GM12801 (cell line): ENCODE measurements around the gene USP11.

ENCODE experiments used
- TF ChIP-seq, protein P1 (sequence below): IDR thresholded peaks from one replicate; pipeline ENCODE4 v1.5.1; 2011; ENCODE audit warnings: control low read depth; ENCODE audit not compliant: insufficient read length; ENCODE audit errors: extremely low read depth

Gene USP11

DNA sequence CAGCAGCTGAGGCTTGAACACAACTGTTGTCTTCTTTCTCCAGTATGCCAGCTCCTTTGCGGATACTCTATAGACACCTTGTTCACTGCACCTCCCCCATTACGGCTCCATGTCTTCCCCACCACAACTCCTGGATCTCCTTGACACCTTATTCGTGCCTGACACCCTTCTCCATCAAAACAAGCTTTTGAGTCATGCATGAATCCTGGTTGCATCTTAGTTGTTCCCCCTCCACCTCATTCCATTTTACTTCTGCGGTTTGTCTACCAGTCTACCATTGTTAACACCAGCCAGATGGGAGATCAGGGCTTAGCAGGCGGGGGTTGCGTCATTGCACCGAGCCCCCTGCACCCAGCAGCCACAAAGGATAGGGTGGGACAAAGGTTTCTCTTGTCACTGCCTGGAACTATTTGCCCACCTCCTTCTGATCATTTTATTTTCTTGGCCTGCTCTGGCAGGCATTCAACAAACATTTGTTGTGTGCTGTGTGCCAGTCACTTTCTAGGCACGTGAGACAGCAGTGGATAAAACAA, 16.4 kb upstream of the USP11 start:
- TF ChIP-seq, protein P1, sequence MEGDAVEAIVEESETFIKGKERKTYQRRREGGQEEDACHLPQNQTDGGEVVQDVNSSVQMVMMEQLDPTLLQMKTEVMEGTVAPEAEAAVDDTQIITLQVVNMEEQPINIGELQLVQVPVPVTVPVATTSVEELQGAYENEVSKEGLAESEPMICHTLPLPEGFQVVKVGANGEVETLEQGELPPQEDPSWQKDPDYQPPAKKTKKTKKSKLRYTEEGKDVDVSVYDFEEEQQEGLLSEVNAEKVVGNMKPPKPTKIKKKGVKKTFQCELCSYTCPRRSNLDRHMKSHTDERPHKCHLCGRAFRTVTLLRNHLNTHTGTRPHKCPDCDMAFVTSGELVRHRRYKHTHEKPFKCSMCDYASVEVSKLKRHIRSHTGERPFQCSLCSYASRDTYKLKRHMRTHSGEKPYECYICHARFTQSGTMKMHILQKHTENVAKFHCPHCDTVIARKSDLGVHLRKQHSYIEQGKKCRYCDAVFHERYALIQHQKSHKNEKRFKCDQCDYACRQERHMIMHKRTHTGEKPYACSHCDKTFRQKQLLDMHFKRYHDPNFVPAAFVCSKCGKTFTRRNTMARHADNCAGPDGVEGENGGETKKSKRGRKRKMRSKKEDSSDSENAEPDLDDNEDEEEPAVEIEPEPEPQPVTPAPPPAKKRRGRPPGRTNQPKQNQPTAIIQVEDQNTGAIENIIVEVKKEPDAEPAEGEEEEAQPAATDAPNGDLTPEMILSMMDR, result no peak

- TF ChIP-seq, protein P1, result no peak
Measured at GRCh38 chrX:47217121-47217851, 15.5 kb upstream of the USP11 start.

DNA sequence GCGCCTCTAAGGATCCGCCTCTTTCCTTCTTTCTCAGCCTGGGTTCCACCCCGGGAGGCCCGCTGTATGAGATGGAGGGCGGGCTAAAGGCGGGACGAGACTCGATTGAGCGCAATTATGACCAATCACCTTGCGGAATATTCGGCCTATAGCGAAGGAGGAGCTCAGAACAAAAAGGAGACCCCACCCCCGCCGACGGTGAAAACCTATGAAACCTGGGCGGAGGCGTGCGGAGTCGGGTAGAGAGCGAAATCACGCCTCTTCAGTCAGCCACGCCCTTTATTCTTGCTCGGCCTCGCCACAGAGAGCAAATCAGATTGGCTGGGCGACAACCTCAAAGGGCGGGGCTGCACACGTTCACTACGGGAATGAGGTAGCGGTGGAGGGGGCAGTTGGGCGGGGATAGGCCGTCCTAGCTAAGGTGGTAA, 14.9 kb upstream of the USP11 start:
- TF ChIP-seq, protein P1, result no peak

GRCh38 chrX:47218280-47218919, 14.4 kb upstream of the USP11 start, which contains the start of gene CDK16:
Gene CDK16 (plus strand): TSS chrX:47218681. CDS start chrX:47223558, 4,877 bp downstream.
- TF ChIP-seq, protein P1, result no peak

GRCh38 chrX:47218920-47219815, 13.6 kb upstream of the USP11 start:
- TF ChIP-seq, protein P1, result no peak

DNA sequence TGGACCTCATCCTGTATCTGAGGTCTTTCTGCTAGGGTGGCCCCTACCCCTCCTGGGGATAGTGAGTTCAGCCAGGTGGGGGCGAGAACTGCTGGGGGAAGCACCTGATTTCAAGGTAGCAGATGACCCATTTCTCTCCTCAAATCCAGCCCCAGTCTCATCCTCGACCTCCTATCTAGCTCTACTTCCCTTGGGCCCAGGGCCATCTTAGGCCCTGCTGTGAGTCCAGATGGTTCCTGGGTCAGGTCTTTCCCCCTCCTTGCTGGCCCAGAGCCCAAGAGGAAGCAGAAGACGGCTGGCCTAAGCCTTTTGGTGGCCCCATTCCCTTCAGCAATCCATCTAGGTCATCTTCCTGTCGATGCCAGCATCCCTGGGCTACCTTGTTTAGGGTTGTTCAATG, 11.1 kb upstream of the USP11 start:
- TF ChIP-seq, protein P1, result no peak
